CD8-positive, alpha-beta memory T cell (primary cell): ENCODE results near the gene SLC13A1. TPM values are rescaled to one million over a fixed set of nuclear protein-coding genes. Genes with fewer than 3 reads are reported as not detected.

ENCODE experiments used
- CTCF ChIA-PET: fragments of 350-600 bp; sonication (Branson Sonifier 250); formaldehyde crosslinking; loops from one replicate; lab custom pipeline; 2021; ENCODE audit warnings: antibody characterized with exemption; lab: Charles Lee
- POLR2A ChIA-PET: fragments of 350-600 bp; sonication (Branson Sonifier 250); formaldehyde crosslinking; loops from one replicate; lab custom pipeline; 2021; ENCODE audit warnings: antibody characterized with exemption; lab: Charles Lee
- DNase-seq, 5 donors: peaks; one replicate each; pipeline versions ENCODE4 v3.0.0 to v3.0.0-alpha.2; 2020 to 2022; ENCODE audit warnings: mixed read lengths in 1 of 5
- H3K27ac ChIP-seq: one replicate; pipeline ENCODE4 v1.7.0; 2013; ENCODE audit warnings: low read depth, mild to moderate bottlenecking, low read length, moderate library complexity
- H3K27me3 ChIP-seq: 2 replicates; pipeline ENCODE4 v1.7.0; 2013; ENCODE audit warnings: low read length, mild to moderate bottlenecking; ENCODE audit not compliant: insufficient read depth, poor library complexity, severe bottlenecking
- H3K36me3 ChIP-seq: 2 replicates; pipeline ENCODE4 v1.7.0; 2013; ENCODE audit warnings: mild to moderate bottlenecking, low read length, moderate library complexity; ENCODE audit not compliant: insufficient read depth
- H3K4me1 ChIP-seq: 2 replicates; pipeline ENCODE4 v1.7.0; 2013; ENCODE audit warnings: mild to moderate bottlenecking, low read length, moderate library complexity; ENCODE audit not compliant: insufficient read depth
- H3K4me3 ChIP-seq: 2 replicates; pipeline ENCODE4 v1.7.0; 2013; ENCODE audit warnings: mild to moderate bottlenecking, low read length
- H3K9me3 ChIP-seq: 2 replicates; pipeline ENCODE4 v1.7.0; 2013; ENCODE audit warnings: mild to moderate bottlenecking, low read length
- H3K27ac Mint-ChIP-seq, 8 donors: one replicate each; pipeline ENCODE4 v1.8.0; 2020 to 2021; ENCODE audit warnings: mixed read lengths in 8 of 8, mild to moderate bottlenecking in 6 of 8, inconsistent platforms in 3 of 8, moderate library complexity in 3 of 8
- H3K27me3 Mint-ChIP-seq, 2 donors: one replicate each; pipeline ENCODE4 v1.8.0; 2020 to 2021; ENCODE audit warnings: mixed read lengths in 2 of 2, mild to moderate bottlenecking in 1 of 2, moderate library complexity in 1 of 2
- H3K36me3 Mint-ChIP-seq, 3 donors: one replicate each; pipeline ENCODE4 v1.8.0; 2020 to 2021; ENCODE audit warnings: mixed read lengths in 3 of 3, inconsistent platforms in 1 of 3, mild to moderate bottlenecking in 1 of 3
- H3K4me1 Mint-ChIP-seq, 3 donors: one replicate each; pipeline ENCODE4 v1.8.0; 2020 to 2021; ENCODE audit warnings: mixed read lengths in 3 of 3, inconsistent platforms in 1 of 3, mild to moderate bottlenecking in 1 of 3
- H3K4me3 Mint-ChIP-seq, 7 donors: one replicate each; pipeline ENCODE4 v1.8.0; 2020 to 2021; ENCODE audit warnings: mixed read lengths in 7 of 7, mild to moderate bottlenecking in 6 of 7, moderate library complexity in 4 of 7, inconsistent platforms in 2 of 7
- H3K9me3 Mint-ChIP-seq, 5 donors: one replicate each; pipeline ENCODE4 v1.8.0; 2020 to 2022; ENCODE audit warnings: mixed read lengths in 5 of 5, mild to moderate bottlenecking in 3 of 5, moderate library complexity in 2 of 5, inconsistent platforms in 1 of 5
- polyA plus RNA-seq: library from polyadenylated mRNA; unstranded; fragments of 300-500 nt; fragmentation: Illumina TruSeq; gene quantifications from one replicate; pipeline ENCODE4 v1.2.3, GENCODE V29; 2021
- total RNA-seq, 2 experiments: library from RNA; stranded (reverse); gene quantifications; one replicate each; pipeline ENCODE4 v1.2.3, GENCODE V29; 2021

SLC13A1 gene
- total RNA-seq, result not detected
- not detected for polyA plus RNA-seq

GRCh38 chr7:123199883-123200282 is at the start of gene SLC13A1:
SLC13A1 (minus strand) TSS chr7:123199969; CDS start chr7:123199946, 23 bp downstream.
- no peaks in the 10 kb centered on the region for H3K36me3 ChIP-seq
- POLR2A ChIA-PET, result no interaction called here

GRCh38 chr7:123244768-123245167 is 45.0 kb upstream of the SLC13A1 start:
- DNase-seq, result no peak
- Mint-ChIP-seq H3K27me3 (no peaks in the 10 kb centered on the region), H3K4me1 (no peaks in the 10 kb centered on the region), H3K9me3 (peaks cover 0 to 6% (median 4%) of the 10 kb centered on the region in 5 donors), H3K4me3 (no peak overlapping the region), H3K36me3 (no peaks in the 10 kb centered on the region), H3K27ac (no peak overlapping the region)
- ChIA-PET CTCF (no interaction called here), POLR2A (no interaction called here)
- H3K36me3 ChIP-seq, result no peaks in the 10 kb centered on the region
- no peak overlapping the region for H3K27ac ChIP-seq
- no peaks in the 10 kb centered on the region for H3K9me3 ChIP-seq
- H3K4me1 ChIP-seq, result no peaks in the 10 kb centered on the region
- H3K27me3 ChIP-seq, result no peaks in the 10 kb centered on the region
- no peak overlapping the region for H3K4me3 ChIP-seq

More at GRCh38 chr7:123199883-123200282, at the start of gene SLC13A1:
- H3K27ac Mint-ChIP-seq, result no peak within 1 kb of the TSS
- H3K4me3 Mint-ChIP-seq, result no peak within 1 kb of the TSS
- CTCF ChIA-PET, result no interaction called here
- no peaks in the 10 kb centered on the region for H3K27me3 Mint-ChIP-seq
- Histone ChIP-seq H3K4me1 (no peaks in the 10 kb centered on the region), H3K9me3 (no peaks in the 10 kb centered on the region), H3K27me3 (no peaks in the 10 kb centered on the region), H3K4me3 (no peak within 1 kb of the TSS), H3K27ac (no peak within 1 kb of the TSS)
- no peaks in the 10 kb centered on the region for H3K36me3 Mint-ChIP-seq
- no peaks in the 10 kb centered on the region for H3K4me1 Mint-ChIP-seq
- H3K9me3 Mint-ChIP-seq, result peaks cover 0 to 9% (median 0%) of the 10 kb centered on the region in 5 donors
- DNase-seq, result no peak

DNA sequence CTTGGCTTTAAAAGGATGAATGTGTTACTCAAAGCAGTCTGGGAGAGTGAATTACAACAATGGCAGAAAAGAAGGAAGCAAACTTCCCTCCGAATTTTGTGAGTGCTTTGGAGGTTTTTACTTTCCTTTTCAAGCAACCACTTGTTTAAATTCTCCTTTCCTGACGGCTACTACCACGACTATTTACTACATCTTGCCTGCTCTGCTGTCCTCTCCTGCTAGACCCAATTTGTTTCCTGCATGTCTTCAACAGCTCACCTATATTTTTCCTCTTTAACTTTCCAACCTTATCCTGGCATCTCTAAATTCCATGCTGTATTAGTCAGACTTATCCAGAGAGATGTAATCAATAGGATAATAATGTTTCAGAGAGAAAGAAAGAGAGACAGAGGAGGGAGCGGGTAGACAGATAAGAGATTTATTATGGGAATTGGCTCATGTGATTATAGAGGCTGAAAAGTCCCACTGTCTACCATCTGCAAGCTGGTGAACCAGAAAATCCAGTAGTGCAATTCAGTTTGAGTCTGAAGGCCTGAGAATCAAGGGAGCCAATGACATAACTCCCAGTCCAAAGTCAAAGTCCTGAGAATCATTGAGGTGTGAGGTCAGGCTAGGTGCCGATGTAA is 42.8 kb upstream of the SLC13A1 start:
- H3K4me1 ChIP-seq, result no peaks in the 10 kb centered on the region
- no peak overlapping the region for H3K27ac Mint-ChIP-seq
- no peak overlapping the region for H3K4me3 Mint-ChIP-seq
- H3K27ac ChIP-seq, result no peak overlapping the region
- H3K36me3 ChIP-seq, result no peaks in the 10 kb centered on the region
- H3K4me3 ChIP-seq, result no peak overlapping the region
- no peaks in the 10 kb centered on the region for H3K27me3 ChIP-seq
- ChIA-PET CTCF (no interaction called here), POLR2A (no interaction called here)
- H3K9me3 Mint-ChIP-seq, result peaks cover 0 to 6% (median 2%) of the 10 kb centered on the region in 5 donors
- no peaks in the 10 kb centered on the region for H3K36me3 Mint-ChIP-seq
- no peaks in the 10 kb centered on the region for H3K4me1 Mint-ChIP-seq
- no peaks in the 10 kb centered on the region for H3K27me3 Mint-ChIP-seq
- no peak for DNase-seq
- H3K9me3 ChIP-seq, result no peaks in the 10 kb centered on the region

DNA sequence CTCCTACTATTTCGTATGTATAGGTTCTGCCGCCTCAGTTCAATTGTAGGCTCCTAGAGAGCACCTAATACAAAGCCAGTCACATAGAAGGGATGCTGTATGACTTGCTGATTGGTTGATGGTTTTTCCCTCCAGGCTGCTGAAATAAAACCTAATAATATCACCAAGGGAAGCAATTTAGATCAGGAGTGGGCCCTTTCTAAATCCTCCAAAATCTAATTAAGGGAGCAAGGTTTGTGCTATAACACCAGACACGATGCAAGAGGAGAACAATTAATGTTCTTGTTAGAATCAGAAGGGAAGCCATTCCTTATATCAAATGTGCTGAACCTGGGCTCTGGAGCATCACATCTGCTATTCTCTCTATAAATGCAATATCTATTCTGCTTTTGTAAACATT is 42.0 kb upstream of the SLC13A1 start:
- ChIA-PET CTCF (no interaction called here), POLR2A (no interaction called here)
- Histone ChIP-seq H3K36me3 (no peaks in the 10 kb centered on the region), H3K9me3 (no peaks in the 10 kb centered on the region), H3K4me1 (no peaks in the 10 kb centered on the region), H3K27ac (no peak overlapping the region), H3K27me3 (no peaks in the 10 kb centered on the region), H3K4me3 (no peak overlapping the region)
- H3K27me3 Mint-ChIP-seq, result no peaks in the 10 kb centered on the region
- no peak overlapping the region for H3K27ac Mint-ChIP-seq
- no peaks in the 10 kb centered on the region for H3K36me3 Mint-ChIP-seq
- H3K4me1 Mint-ChIP-seq, result no peaks in the 10 kb centered on the region
- H3K4me3 Mint-ChIP-seq, result no peak overlapping the region
- peaks cover 0 to 6% (median 2%) of the 10 kb centered on the region in 5 donors for H3K9me3 Mint-ChIP-seq
- no peak for DNase-seq

GRCh38 chr7:123231021-123232000 is 31.5 kb upstream of the SLC13A1 start:
- Mint-ChIP-seq H3K4me3 (no peak overlapping the region), H3K27ac (no peak overlapping the region), H3K4me1 (no peaks in the 10 kb centered on the region), H3K27me3 (no peaks in the 10 kb centered on the region), H3K9me3 (peaks cover 0 to 4% (median 2%) of the 10 kb centered on the region in 5 donors), H3K36me3 (no peaks in the 10 kb centered on the region)
- no peaks in the 10 kb centered on the region for H3K9me3 ChIP-seq
- CTCF ChIA-PET, result no interaction called here
- no peak overlapping the region for H3K27ac ChIP-seq
- H3K36me3 ChIP-seq, result no peaks in the 10 kb centered on the region
- POLR2A ChIA-PET, result no interaction called here
- H3K4me1 ChIP-seq, result no peaks in the 10 kb centered on the region
- DNase-seq, result no peak
- no peaks in the 10 kb centered on the region for H3K27me3 ChIP-seq
- no peak overlapping the region for H3K4me3 ChIP-seq

GRCh38 chr7:123230603-123231002 is 30.8 kb upstream of the SLC13A1 start:
- ChIA-PET POLR2A (no interaction called here), CTCF (no interaction called here)
- no peaks in the 10 kb centered on the region for H3K27me3 Mint-ChIP-seq
- no peaks in the 10 kb centered on the region for H3K36me3 Mint-ChIP-seq
- Histone ChIP-seq H3K4me3 (no peak overlapping the region), H3K27ac (no peak overlapping the region), H3K4me1 (no peaks in the 10 kb centered on the region), H3K9me3 (no peaks in the 10 kb centered on the region), H3K36me3 (no peaks in the 10 kb centered on the region), H3K27me3 (no peaks in the 10 kb centered on the region)
- no peaks in the 10 kb centered on the region for H3K4me1 Mint-ChIP-seq
- no peak overlapping the region for H3K27ac Mint-ChIP-seq
- peaks cover under 1 to 5% (median 3%) of the 10 kb centered on the region in 5 donors for H3K9me3 Mint-ChIP-seq
- no peak for DNase-seq
- no peak overlapping the region for H3K4me3 Mint-ChIP-seq

DNA sequence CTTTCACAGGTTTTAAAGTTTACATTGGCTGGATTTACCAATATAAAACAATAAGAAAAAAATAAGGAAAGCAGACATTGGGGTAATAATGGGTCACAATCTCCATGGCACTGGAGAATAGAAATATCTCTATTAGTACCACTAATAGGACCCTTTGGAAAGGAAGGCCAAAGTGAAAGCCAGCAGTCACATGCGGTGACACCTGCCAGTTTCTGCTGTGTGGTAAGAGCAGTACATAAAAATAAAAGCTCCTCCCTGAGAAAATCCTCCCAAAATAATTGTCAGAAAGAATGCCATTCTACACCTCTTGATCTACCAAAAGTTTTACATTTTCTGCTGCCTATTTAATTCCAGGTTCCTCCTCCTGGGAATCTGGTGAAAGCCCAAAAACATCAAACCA is 30.4 kb upstream of the SLC13A1 start:
- no peak overlapping the region for H3K4me3 ChIP-seq
- no peak for DNase-seq
- ChIA-PET POLR2A (no interaction called here), CTCF (no interaction called here)
- H3K9me3 Mint-ChIP-seq, result peaks cover 1 to 7% (median 4%) of the 10 kb centered on the region in 5 donors
- H3K27ac Mint-ChIP-seq, result no peak overlapping the region
- H3K36me3 ChIP-seq, result no peaks in the 10 kb centered on the region
- H3K4me3 Mint-ChIP-seq, result no peak overlapping the region
- H3K36me3 Mint-ChIP-seq, result no peaks in the 10 kb centered on the region
- no peak overlapping the region for H3K27ac ChIP-seq
- no peaks in the 10 kb centered on the region for H3K4me1 ChIP-seq
- no peaks in the 10 kb centered on the region for H3K27me3 Mint-ChIP-seq
- H3K9me3 ChIP-seq, result no peaks in the 10 kb centered on the region
- H3K4me1 Mint-ChIP-seq, result no peaks in the 10 kb centered on the region
- no peaks in the 10 kb centered on the region for H3K27me3 ChIP-seq

DNA sequence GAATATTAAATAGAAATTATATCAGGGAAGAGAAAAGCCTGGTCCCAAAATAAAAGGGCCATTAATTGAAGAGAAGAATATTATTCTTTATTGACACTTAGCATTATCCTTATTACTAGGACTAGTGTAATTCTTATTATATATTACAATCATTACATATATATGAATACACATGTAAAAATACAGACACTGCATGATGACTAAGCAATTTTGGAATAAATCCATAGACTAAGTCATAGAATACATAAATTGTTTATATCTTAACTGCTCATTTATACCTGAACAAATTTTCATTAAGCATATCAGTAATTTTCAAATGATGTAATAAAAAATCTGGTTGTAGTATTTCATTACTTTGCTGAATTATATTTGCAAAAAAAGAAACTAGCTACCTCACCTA is 29.7 kb upstream of the SLC13A1 start:
- Mint-ChIP-seq H3K9me3 (peaks cover 1 to 7% (median 4%) of the 10 kb centered on the region in 5 donors), H3K4me3 (no peak overlapping the region), H3K27ac (no peak overlapping the region), H3K36me3 (no peaks in the 10 kb centered on the region), H3K4me1 (no peaks in the 10 kb centered on the region), H3K27me3 (no peaks in the 10 kb centered on the region)
- Histone ChIP-seq H3K9me3 (no peaks in the 10 kb centered on the region), H3K27ac (no peak overlapping the region), H3K4me1 (no peaks in the 10 kb centered on the region), H3K4me3 (no peak overlapping the region), H3K27me3 (no peaks in the 10 kb centered on the region), H3K36me3 (no peaks in the 10 kb centered on the region)
- CTCF ChIA-PET, result no interaction called here
- POLR2A ChIA-PET, result no interaction called here
- DNase-seq, result no peak
